ENCODE results near the gene CAV1. TPM values are rescaled to one million over a fixed set of nuclear protein-coding genes. Genes with fewer than 3 reads are reported as not detected.
"Not testable (repeated sequence)": the region's sequence is repeated elsewhere in the genome, so short reads cannot be mapped to it uniquely, and the experiment has no call there.

Gene CAV1
- total RNA-seq, 1 donor from 2014 or later, result 298 TPM

GRCh38 chr7:116582164-116582732 is 57.4 kb downstream of the CAV1 start:
- no peak for DNase-seq (ENCODE audit: low spot score)

- DNase-seq (ENCODE audit: low spot score), result peak; percentile 70
Observed at GRCh38 chr7:116582806-116583444, 58.1 kb downstream of the CAV1 start.

- DNase-seq (ENCODE audit: low spot score), result no peak
Observed at GRCh38 chr7:116583653-116584052, 58.8 kb downstream of the CAV1 start.

- DNase-seq (ENCODE audit: low spot score), result no peak
Observed at GRCh38 chr7:116584721-116585120, 59.9 kb downstream of the CAV1 start.

GRCh38 chr7:116585392-116585791 is 60.6 kb downstream of the CAV1 start:
- no peak for DNase-seq (ENCODE audit: low spot score)

GRCh38 chr7:116585967-116586366 is 61.1 kb downstream of the CAV1 start:
- no peak for DNase-seq (ENCODE audit: low spot score)

GRCh38 chr7:116587200-116587599 is 62.4 kb downstream of the CAV1 start:
- DNase-seq (ENCODE audit: low spot score), result not testable (repeated sequence)

GRCh38 chr7:116588225-116588624 is 63.4 kb downstream of the CAV1 start:
- DNase-seq (ENCODE audit: low spot score), result peak; percentile 50

- DNase-seq (ENCODE audit: low spot score), result peak; percentile 85
Observed at GRCh38 chr7:116588641-116589594, 64.1 kb downstream of the CAV1 start.

- peak; percentile 39 for DNase-seq (ENCODE audit: low spot score)
Observed at GRCh38 chr7:116591202-116592040, 66.6 kb downstream of the CAV1 start.

- DNase-seq (ENCODE audit: low spot score), result no peak
Observed at GRCh38 chr7:116592041-116592355, 67.2 kb downstream of the CAV1 start.

- peak; percentile 35 for DNase-seq (ENCODE audit: low spot score)
Observed at GRCh38 chr7:116592445-116592844, 67.6 kb downstream of the CAV1 start.

GRCh38 chr7:116593359-116594075 is 68.7 kb downstream of the CAV1 start:
- DNase-seq (ENCODE audit: low spot score), result peak; percentile 29

- DNase-seq (ENCODE audit: low spot score), result no peak
Observed at GRCh38 chr7:116595063-116595462, 70.2 kb downstream of the CAV1 start.

- no peak for DNase-seq (ENCODE audit: low spot score)
Observed at GRCh38 chr7:116597384-116597783, 72.5 kb downstream of the CAV1 start.

GRCh38 chr7:116598278-116598677 is 73.4 kb downstream of the CAV1 start:
- DNase-seq (ENCODE audit: low spot score), result no peak

- no peak for DNase-seq (ENCODE audit: low spot score)
Observed at GRCh38 chr7:116598861-116599260, 74.0 kb downstream of the CAV1 start.

- DNase-seq (ENCODE audit: low spot score), result peak; percentile 51
Observed at GRCh38 chr7:116601426-116601825, 76.6 kb downstream of the CAV1 start.

GRCh38 chr7:116607299-116607698 is 82.5 kb downstream of the CAV1 start:
- no peak for DNase-seq (ENCODE audit: low spot score)

GRCh38 chr7:116610210-116610609 is 85.4 kb downstream of the CAV1 start:
- DNase-seq (ENCODE audit: low spot score), result no peak

- no peak for DNase-seq (ENCODE audit: low spot score)
Observed at GRCh38 chr7:116610721-116611120, 85.9 kb downstream of the CAV1 start.

All from umbilical cord (tissue), 2 donors.